Tibial nerve (tissue), 3 donors: ENCODE data around the gene TNFRSF21.

Experiments used
- POLR2A ChIP-seq, 2 donors: fragments of 450-650 bp; IDR thresholded peaks; one replicate each; pipeline ENCODE4 v1.6.1; 2017; ENCODE audit warnings: antibody characterized with exemption in 2 of 2, mild to moderate bottlenecking in 2 of 2, moderate library complexity in 2 of 2
- TF ChIP-seq, protein P1 (sequence below), 5 experiments: fragments of 200-600 bp in 3 of 5; fragments of 450-650 bp in 2 of 5; sonication (generic) in 3 of 5; IDR thresholded peaks; one replicate each; pipeline ENCODE4 v1.5.1; 2016 to 2019; ENCODE audit warnings: antibody characterized with exemption in 5 of 5, mild to moderate bottlenecking in 3 of 5, moderate library complexity in 2 of 5

DNA sequence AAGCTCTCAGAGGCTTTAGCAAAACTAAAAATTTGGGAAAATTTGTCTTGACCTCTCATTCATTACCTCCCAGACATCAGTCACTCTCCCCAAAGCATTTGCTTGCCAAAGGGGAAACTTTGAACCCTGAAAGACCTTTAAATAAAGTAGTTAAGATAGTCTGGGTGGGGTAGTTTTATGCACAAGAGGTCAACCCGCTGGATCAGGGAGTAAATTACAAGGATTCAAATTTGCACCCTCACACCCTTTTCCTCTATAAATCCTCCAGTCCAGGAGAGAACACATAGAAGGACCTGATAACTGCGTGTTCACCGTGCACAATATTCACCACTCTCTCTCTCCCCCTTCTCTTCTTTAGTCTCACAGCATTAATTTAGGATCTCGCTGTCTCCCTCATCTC lies 36.1 kb upstream of the TNFRSF21 start:
- TF ChIP-seq, protein P1, sequence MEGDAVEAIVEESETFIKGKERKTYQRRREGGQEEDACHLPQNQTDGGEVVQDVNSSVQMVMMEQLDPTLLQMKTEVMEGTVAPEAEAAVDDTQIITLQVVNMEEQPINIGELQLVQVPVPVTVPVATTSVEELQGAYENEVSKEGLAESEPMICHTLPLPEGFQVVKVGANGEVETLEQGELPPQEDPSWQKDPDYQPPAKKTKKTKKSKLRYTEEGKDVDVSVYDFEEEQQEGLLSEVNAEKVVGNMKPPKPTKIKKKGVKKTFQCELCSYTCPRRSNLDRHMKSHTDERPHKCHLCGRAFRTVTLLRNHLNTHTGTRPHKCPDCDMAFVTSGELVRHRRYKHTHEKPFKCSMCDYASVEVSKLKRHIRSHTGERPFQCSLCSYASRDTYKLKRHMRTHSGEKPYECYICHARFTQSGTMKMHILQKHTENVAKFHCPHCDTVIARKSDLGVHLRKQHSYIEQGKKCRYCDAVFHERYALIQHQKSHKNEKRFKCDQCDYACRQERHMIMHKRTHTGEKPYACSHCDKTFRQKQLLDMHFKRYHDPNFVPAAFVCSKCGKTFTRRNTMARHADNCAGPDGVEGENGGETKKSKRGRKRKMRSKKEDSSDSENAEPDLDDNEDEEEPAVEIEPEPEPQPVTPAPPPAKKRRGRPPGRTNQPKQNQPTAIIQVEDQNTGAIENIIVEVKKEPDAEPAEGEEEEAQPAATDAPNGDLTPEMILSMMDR (IDR thresholded peaks at IDR 0.05), result no peak
- no peak for TF ChIP-seq POLR2A (IDR thresholded peaks at IDR 0.05)
